ENCODE data around the gene PAF1. TPM values are rescaled to one million over a fixed set of nuclear protein-coding genes. Genes with fewer than 3 reads are reported as not detected.
A peak's percentile ranks its signal among the peaks of the same experiment; 100 is the strongest.

Gene PAF1
- total RNA-seq, 2 experiments from 2014 or later: 40.7 to 47.0 TPM

DNA sequence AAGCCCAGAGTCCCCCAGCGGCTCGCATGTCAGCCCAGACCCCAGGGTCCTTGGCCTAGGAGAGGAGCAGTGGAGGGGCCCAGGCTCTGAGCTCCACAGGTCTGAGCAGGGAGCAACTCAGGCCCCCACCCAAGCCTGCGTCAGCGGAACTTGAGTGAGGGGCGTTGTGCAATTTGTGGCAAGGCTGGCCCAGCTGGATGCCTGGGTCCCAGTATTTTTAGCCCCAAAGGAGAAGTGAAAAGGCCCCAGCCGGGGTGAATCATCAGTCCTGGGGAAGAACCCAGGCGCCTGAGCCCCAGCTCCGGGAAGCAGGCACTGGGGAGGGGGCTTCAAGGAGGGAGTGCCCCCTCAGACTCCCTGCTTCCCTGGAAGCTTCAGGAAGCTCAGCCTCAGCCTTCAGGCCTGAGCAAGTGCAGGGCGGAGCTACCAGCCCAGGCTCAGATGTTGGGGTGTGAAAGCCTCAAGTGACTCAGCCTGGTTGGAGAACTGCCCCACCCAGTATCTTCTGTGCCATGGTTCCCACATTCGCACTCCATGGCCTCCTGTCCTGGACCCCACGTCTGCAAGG is 7.5 kb upstream of the PAF1 start:
- Mint-ChIP-seq H3K4me1 (peaks cover 41% of the 10 kb centered on the region), H3K27me3 (no peaks in the 10 kb centered on the region), H3K27ac (peak overlapping the region; percentile 91), H3K36me3 (peaks cover 17% of the 10 kb centered on the region), H3K9me3 (no peaks in the 10 kb centered on the region), H3K4me3 (peak overlapping the region; percentile 77)
- no peak for DNase-seq
- POLR2A ChIA-PET: interaction anchor here (0.8 to 4.1 kb wide), 8 partner anchors 9 to 63 kb away, joined by 3 to 90 read pairs (median 6); partner anchors contain the start of genes GMFG, PLEKHG2, RPS16 and SUPT5H
- ATAC-seq (ENCODE audit: low read depth): no peak

DNA sequence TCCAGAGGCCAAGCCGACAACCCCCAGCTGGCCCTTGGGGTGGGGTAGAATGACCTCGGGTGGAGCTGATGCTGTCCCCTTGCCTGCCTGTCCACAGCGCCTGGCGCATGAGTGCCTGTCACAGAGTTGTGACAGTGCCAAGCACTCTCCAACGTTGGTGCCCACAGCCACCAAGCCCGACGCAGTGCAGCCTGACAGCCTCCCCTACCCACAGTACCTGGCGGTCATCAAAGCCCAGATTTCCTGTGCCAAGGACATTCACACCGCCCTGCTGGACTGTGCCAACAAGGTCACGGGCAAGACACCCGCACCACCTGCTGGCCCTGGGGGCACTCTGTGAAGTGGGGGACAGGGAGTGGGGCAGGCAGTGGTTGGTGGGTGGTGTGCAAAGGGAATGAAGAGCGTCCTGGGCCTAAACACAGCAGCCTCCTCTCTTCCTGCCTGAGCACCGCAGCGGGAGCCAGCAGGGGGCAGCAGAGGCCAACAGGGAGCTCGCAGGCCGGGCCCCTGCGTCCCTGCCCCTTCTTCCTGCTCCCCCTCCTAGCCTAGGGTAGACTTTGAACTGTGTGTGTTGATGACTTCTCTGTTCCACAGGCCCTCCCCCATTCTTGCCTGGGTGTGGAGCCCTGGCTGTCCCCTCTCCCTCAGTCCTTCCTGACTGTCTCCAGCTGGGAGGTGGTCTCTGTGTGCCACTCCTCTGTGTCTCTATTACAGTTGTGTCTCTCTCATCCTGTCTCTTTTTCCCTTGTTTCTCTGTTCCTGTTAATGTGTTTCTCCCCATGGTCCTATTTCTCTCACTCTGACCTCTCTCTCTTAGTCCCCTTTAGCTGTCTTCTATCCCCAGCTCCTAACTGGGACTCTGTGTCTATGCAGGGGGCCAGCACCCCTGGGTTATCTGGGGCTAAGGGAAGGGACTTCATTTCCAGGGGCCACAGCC is 6.7 kb upstream of the PAF1 start:
- H3K27ac Mint-ChIP-seq: peak overlapping the region; percentile 91
- peaks cover 19% of the 10 kb centered on the region for H3K36me3 Mint-ChIP-seq
- H3K9me3 Mint-ChIP-seq: no peaks in the 10 kb centered on the region
- ATAC-seq (ENCODE audit: low read depth) (peak; percentile 76), DNase-seq (peak; percentile 97)
- POLR2A ChIA-PET: interaction anchor here (0.7 to 4.1 kb wide), 9 partner anchors 10 to 63 kb away, joined by 3 to 90 read pairs (median 5); partner anchors contain the start of genes GMFG, PLEKHG2, RPS16 and SUPT5H
- no peaks in the 10 kb centered on the region for H3K27me3 Mint-ChIP-seq
- peaks cover 41% of the 10 kb centered on the region for H3K4me1 Mint-ChIP-seq
- peak overlapping the region; percentile 77 for H3K4me3 Mint-ChIP-seq

DNA sequence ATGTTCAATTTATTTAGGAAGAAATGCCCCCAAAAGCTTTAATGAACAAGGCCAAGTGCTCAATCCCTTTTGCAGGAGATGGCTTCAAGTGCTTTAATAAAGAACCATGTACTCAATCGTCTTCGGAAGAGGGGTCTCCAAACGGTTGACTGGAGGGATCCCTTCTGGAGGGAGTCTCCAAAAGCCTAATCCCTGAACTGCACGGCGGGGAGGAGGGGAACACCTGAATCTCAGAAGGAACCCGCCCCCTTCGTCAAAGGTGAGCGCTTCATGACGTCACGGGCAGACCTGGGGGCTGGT is 505 bp downstream of the PAF1 start:
- DNase-seq (no peak), ATAC-seq (ENCODE audit: low read depth) (no peak)
- POLR2A ChIA-PET: interaction anchor here (1.0 to 2.6 kb wide), 10 partner anchors 11 to 90 kb away, joined by 4 to 39 read pairs (median 14); partner anchors contain the start of genes GMFG, PLEKHG2, RPS16 and SAMD4B
- no peaks in the 10 kb centered on the region for H3K27me3 Mint-ChIP-seq
- peaks cover 20% of the 10 kb centered on the region for H3K36me3 Mint-ChIP-seq
- H3K9me3 Mint-ChIP-seq: no peaks in the 10 kb centered on the region
- H3K27ac Mint-ChIP-seq: peak overlapping the region; percentile 99
- peaks cover 25% of the 10 kb centered on the region for H3K4me1 Mint-ChIP-seq
- H3K4me3 Mint-ChIP-seq: peak overlapping the region; percentile 96

DNA sequence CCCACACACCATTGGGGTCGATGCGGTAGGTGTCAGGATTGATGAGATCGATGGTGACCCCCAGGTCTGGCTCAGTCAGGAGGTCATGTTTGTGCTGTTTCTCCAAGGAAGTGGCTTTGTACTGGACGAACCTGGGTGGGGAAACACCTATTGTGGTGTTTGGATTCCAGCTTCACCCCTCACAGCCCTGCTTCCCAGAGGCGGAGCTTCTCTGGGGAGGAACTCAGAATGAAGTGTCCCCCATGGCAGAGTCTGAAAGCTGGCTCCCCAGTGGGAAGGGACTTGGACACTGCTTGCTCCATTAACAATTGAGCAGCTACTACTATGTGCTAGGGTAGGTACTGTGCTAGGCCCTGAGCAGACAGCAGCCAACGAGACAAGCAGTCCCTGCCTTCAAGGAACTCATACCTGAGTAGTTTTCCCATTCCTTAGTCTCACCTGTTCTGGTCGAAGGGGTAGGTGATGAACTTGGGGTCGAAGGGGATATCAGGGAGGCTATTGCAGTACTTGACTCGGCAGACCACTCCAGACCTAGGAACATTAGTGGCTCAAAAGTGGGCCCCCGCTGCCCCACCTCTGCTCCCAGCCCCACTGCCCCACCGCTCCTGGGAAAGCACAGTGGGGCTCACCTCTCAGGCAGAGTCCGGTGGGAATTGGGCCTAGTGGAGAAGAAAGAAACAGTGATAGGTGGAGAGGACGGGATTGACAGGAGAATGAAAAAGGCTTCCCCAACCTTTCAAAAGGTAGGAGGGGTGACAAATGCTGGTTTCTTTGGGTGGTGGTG is 1.1 kb downstream of the PAF1 start:
- ATAC-seq (ENCODE audit: low read depth): no peak
- no peaks in the 10 kb centered on the region for H3K9me3 Mint-ChIP-seq
- no peaks in the 10 kb centered on the region for H3K27me3 Mint-ChIP-seq
- no peak for DNase-seq
- H3K27ac Mint-ChIP-seq: peak overlapping the region; percentile 99
- POLR2A ChIA-PET: interaction anchor here (2.1 to 2.6 kb wide), 2 partner anchors 46 to 54 kb away, joined by 9 to 39 read pairs; partner anchors contain the start of genes GMFG and RPS16
- H3K4me1 Mint-ChIP-seq: peaks cover 25% of the 10 kb centered on the region
- peaks cover 17% of the 10 kb centered on the region for H3K36me3 Mint-ChIP-seq
- H3K4me3 Mint-ChIP-seq: peak overlapping the region; percentile 96

DNA sequence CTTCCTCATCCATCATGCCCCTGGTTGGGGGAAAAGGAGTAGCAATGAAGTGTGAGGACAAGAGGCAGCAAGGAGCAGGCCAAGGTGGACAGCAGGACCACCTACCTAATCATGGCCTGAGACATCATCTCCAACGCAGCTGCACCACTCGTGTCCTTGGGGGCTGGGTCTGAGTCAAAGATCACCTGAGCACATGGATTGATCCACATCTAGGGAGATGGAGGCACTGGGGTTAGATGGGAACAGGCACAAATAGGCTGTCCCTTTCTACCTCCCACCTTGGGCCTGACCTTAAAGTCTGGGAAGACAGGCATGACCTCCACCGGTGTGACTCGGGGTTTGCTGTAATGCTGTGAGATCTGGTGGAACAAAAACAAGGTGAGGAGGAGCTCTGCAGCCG is 2.2 kb downstream of the PAF1 start:
- no peak for DNase-seq
- Mint-ChIP-seq H3K36me3 (peaks cover 12% of the 10 kb centered on the region), H3K4me1 (peaks cover 24% of the 10 kb centered on the region), H3K27ac (no peak overlapping the region), H3K9me3 (no peaks in the 10 kb centered on the region), H3K4me3 (no peak overlapping the region), H3K27me3 (no peaks in the 10 kb centered on the region)
- POLR2A ChIA-PET: interaction anchor here (2.1 kb wide), 1 partner anchor 53 kb away, joined by 9 read pairs; the partner anchor contains the start of gene GMFG
- no peak for ATAC-seq (ENCODE audit: low read depth)

DNA sequence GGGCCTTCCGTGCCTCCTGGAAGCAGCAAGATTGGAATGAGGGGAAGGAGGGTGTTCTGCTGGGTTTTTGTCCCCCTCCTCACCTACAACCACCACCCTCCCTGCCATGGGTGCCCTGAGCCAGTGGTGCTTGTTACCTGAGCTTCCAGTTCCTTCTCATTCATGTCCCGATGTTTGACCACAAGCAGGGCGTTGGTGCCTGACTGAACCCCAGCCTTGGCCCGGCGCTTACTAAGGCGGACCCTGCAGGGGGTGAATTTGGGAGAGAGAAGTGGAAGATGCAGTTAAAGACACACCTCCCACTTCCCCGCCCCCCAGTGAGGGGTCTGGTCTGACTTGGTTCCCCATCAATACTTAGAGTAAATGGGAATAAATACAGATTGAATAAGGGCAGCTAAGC is 4.3 kb downstream of the PAF1 start:
- POLR2A ChIA-PET: no interaction called here
- no peak overlapping the region for H3K27ac Mint-ChIP-seq
- ATAC-seq (ENCODE audit: low read depth): no peak
- no peaks in the 10 kb centered on the region for H3K9me3 Mint-ChIP-seq
- H3K4me1 Mint-ChIP-seq: peaks cover 16% of the 10 kb centered on the region
- DNase-seq: no peak
- no peak overlapping the region for H3K4me3 Mint-ChIP-seq
- H3K27me3 Mint-ChIP-seq: no peaks in the 10 kb centered on the region
- peaks cover 8% of the 10 kb centered on the region for H3K36me3 Mint-ChIP-seq

DNA sequence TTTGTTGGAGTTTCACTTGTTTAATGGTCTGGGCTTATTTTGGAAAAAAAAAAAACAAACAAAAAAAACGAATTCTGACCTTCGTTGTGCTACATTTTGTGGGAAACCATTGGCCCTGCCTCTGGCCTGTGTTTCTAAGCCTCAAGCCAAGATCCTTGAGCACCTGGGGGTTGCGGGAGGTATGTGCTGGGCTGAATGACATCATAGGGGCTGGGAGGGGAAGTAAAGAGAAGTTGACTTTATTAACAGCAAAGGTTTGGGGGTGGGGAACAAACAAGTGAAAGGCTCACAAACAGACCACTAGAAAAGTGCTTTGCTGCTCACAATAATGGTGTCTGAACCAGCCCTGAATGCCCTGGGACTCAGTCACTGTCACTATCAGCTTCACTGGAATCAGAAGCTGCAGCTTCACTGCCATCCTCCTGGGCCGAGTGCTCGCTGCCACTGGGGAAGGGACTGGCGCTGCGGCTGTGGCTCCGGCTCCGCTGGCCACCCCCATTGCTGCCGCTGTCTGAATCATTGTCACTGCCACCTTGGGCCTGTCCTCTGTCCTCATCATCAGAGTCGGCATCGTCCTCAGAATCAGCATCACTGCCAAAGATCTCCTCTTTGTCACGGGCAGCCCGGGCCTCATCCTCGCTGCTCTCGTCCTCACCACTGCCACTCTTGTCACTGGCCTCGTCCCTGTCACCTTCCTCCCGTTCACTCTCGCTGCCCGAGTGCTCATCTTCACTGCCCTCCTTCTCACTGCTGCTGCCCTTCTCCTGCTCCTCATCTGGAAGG is 5.1 kb downstream of the PAF1 start:
- peaks cover 7% of the 10 kb centered on the region for H3K36me3 Mint-ChIP-seq
- no peak overlapping the region for H3K27ac Mint-ChIP-seq
- ATAC-seq (ENCODE audit: low read depth) (no peak), DNase-seq (no peak)
- POLR2A ChIA-PET: interaction anchor here (0.7 kb wide), 1 partner anchor 312 kb away, joined by 4 read pairs; no protein-coding TSS in a partner anchor
- H3K4me1 Mint-ChIP-seq: peaks cover 16% of the 10 kb centered on the region
- no peak overlapping the region for H3K4me3 Mint-ChIP-seq
- no peaks in the 10 kb centered on the region for H3K27me3 Mint-ChIP-seq
- no peaks in the 10 kb centered on the region for H3K9me3 Mint-ChIP-seq

DNA sequence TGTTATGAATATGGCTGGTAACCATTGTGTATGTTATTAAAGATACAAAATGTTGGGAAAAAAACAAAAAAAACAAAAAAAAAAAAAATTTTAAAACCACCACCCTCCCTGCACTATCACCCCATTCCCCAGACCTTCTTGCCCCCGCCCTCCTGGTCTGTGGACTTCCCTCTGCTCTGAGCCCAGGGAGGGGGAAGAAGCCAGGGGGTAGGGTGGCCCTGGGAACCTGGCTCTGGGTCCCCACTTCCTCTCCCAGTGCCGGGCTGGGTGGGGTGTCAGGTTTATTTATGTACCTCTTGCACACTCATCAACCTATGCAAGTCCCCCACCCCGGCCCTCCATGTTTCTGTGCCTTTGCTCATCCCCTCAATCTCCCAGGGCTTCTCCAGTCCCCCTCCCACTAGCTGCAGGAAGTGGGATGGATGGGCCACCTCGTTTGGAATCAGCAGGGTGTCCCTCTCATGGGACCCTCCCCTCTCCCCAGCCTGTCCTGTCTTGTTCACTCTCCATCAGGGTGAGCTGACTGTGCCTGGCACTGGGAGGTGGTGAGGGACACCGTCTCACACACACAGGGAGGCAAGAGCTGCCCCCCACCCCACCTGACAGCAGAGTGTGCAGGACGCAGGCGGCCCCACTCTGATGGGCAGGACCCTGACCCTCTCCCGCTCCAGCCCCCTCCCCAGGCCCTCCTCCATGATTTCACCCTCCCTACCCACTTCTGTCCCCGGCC is 5.9 kb downstream of the PAF1 start:
- peak overlapping the region; percentile 31 for H3K27ac Mint-ChIP-seq
- no peaks in the 10 kb centered on the region for H3K27me3 Mint-ChIP-seq
- H3K4me3 Mint-ChIP-seq: no peak overlapping the region
- peaks cover 9% of the 10 kb centered on the region for H3K36me3 Mint-ChIP-seq
- no peaks in the 10 kb centered on the region for H3K9me3 Mint-ChIP-seq
- DNase-seq: no peak
- peaks cover 12% of the 10 kb centered on the region for H3K4me1 Mint-ChIP-seq
- POLR2A ChIA-PET: interaction anchor here (0.7 kb wide), 1 partner anchor 311 kb away, joined by 4 read pairs; no protein-coding TSS in a partner anchor
- no peak for ATAC-seq (ENCODE audit: low read depth)

DNA sequence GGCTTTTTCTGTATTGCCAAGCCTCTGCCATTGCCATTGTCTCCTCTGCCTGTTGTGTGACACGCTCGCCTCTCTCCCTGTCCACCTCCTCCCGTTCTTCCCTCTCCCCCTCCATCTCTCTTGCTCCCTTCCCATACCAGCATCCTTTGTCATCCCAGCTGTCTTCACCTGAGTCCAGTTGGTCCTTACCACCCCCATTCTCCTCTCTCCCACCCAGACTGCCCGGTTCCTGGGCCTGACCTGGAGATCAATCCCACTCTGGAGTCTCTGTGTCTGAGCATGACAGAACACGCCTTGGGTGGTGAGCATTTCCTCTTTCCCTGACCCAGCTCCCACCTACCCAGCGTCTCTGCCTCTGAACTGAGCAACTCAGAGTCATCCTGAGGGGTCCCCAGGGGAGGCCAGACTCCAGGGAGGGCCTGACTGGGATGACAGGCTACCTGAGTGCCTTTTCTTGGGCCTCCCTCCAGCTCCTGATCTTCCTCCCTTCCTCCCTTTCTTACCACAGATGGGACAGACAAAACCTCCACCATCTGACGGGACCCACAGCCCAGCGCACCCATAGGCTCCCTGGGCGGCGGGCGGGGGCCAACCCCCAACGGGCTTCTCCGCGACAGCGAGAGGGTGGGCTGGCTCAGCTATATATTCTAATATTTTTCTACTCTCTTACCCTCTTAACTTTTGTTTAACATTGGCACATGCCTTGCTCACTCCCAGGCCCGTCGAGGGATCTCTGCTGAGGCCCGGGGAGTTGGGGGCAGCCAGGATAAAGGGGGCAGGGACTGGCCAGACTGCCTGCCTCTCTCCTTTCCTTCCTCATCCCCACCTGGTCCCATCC is 7.7 kb downstream of the PAF1 start:
- Mint-ChIP-seq H3K27ac (peak overlapping the region; percentile 28), H3K36me3 (peaks cover 6% of the 10 kb centered on the region), H3K9me3 (no peaks in the 10 kb centered on the region), H3K4me3 (no peak overlapping the region), H3K4me1 (peaks cover 2% of the 10 kb centered on the region), H3K27me3 (no peaks in the 10 kb centered on the region)
- ATAC-seq (ENCODE audit: low read depth) (no peak), DNase-seq (no peak)
- POLR2A ChIA-PET: no interaction called here

DNA sequence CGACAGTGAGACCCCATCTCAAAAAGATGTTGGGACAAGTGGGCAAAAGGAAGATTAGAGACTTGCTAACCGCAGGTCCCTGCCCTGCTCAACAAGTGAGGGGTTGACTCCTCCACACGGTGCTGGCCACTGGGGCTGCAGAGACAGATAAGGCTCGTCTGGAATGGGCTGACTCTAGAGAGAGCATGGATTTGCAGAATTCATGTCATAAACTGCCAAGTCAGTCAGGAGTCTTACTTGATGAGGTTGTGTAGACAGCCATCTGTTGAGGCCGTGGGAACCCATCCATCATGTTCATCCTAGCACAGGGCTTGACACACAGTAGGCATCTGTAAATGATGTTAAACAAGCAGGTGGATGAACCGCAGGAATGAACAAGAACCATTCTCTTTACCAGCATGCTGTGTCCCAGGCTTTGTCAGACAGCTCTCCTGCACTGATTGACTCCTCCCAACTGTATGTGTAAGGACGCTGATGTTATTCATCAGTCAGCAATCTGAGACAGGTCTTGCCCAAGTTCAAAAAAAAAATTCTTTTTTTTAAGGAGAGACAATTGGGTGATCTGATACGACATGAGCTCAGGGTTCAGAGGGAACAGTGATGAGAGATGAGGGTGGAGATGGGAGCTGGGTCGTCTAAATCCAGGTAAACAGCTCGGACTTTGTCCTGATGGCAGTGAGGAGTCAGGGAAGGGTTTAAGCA is 8.8 kb downstream of the PAF1 start:
- H3K4me1 Mint-ChIP-seq: peaks cover 2% of the 10 kb centered on the region
- H3K36me3 Mint-ChIP-seq: peaks cover 5% of the 10 kb centered on the region
- H3K27me3 Mint-ChIP-seq: no peaks in the 10 kb centered on the region
- H3K27ac Mint-ChIP-seq: no peak overlapping the region
- no peak for DNase-seq
- no peak for ATAC-seq (ENCODE audit: low read depth)
- no peak overlapping the region for H3K4me3 Mint-ChIP-seq
- H3K9me3 Mint-ChIP-seq: no peaks in the 10 kb centered on the region
- POLR2A ChIA-PET: interaction anchor here (0.6 kb wide), 1 partner anchor 1278 kb away, joined by 3 read pairs; no protein-coding TSS in a partner anchor

All from activated naive CD8-positive, alpha-beta T cell treated with anti-CD3 and anti-CD28 coated beads, Interleukin-2, amount 10 ng/mL, durations not matched to agents 7 days and 5 days (primary cell).